ENCODE results near the gene TRAPPC12. TPM values are rescaled to one million over a fixed set of nuclear protein-coding genes. Genes with fewer than 3 reads are reported as not detected.

TRAPPC12 gene
- total RNA-seq, 1 experiment from 2014 or later, result 86.0 TPM

DNA sequence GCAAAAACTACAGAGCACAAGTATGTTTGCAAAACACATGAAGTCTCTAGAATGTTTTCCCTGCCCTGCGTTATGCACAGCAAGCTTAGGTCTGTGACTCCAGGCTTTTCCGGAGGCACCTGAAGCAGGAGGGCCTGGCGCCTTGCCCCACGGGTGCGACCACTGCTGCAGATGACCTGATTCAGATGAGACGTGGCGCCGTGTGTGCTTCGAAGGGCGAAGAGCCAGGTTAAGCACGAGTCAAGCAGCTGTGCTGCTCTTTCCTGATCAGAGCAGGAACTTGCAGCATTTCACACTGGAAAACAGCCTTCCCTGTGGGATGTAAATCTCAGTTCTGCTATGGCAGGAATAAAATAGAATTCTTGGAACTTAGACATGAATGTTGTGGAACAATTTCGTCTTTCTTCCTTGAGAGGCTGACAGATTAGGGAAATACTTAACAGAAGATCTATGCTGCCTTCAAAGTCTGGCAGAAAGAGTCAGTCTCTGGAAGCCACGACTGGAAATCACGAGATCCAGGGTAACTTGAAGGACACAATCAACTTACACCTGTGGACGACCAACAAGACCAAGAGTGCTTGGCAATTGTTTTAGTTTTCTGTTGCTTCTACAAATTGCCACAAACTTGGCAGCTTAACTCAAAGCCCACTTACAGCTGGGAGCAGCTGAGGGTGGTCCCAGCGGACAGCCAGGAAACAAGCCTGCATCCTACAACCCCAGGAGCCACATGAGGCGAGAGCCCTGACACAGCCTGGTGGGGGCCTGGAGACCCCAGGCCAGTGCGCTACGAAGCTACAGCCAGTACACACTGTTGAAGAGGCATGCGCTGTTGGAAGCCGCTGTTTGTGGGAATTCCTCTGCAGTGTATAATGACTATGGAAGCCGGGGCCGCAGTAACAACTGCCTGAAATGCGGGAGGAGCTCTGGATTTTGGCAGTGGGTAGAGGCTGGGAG is 44.8 kb upstream of the TRAPPC12 start:
- H3K27ac ChIP-seq (ENCODE audit: insufficient read length, low read depth, low read length), result no peak overlapping the region
- H3K9me3 Mint-ChIP-seq, result peaks cover 8 to 9% of the 10 kb centered on the region in 2 experiments; a peak in 3 of 5 replicates
- no peak overlapping the region for H3K23ac ChIP-seq (ENCODE audit: insufficient read length, low read depth, low read length)
- TF ChIP-seq, protein P1, sequence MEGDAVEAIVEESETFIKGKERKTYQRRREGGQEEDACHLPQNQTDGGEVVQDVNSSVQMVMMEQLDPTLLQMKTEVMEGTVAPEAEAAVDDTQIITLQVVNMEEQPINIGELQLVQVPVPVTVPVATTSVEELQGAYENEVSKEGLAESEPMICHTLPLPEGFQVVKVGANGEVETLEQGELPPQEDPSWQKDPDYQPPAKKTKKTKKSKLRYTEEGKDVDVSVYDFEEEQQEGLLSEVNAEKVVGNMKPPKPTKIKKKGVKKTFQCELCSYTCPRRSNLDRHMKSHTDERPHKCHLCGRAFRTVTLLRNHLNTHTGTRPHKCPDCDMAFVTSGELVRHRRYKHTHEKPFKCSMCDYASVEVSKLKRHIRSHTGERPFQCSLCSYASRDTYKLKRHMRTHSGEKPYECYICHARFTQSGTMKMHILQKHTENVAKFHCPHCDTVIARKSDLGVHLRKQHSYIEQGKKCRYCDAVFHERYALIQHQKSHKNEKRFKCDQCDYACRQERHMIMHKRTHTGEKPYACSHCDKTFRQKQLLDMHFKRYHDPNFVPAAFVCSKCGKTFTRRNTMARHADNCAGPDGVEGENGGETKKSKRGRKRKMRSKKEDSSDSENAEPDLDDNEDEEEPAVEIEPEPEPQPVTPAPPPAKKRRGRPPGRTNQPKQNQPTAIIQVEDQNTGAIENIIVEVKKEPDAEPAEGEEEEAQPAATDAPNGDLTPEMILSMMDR (conservative IDR thresholded peaks at IDR 0.05), result no peak
- H3K4ac ChIP-seq (ENCODE audit: low read depth, low read length), result no peak overlapping the region
- H3K56ac ChIP-seq (ENCODE audit: insufficient read length, low read depth, low read length), result no peak overlapping the region
- H2BK120ac ChIP-seq (ENCODE audit: low read depth, low read length, poor library complexity, severe bottlenecking), result no peak overlapping the region
- no peak overlapping the region for H2AFZ ChIP-seq (ENCODE audit: low read length)
- H3K4me2 ChIP-seq (ENCODE audit: insufficient read depth, insufficient read length, low read length), result no peak overlapping the region
- no peak overlapping the region for H2BK5ac ChIP-seq (ENCODE audit: insufficient read length, low read length)
- no peak overlapping the region for H4K5ac ChIP-seq (ENCODE audit: insufficient read length, low read depth, low read length)
- no CpG with 5 or more reads among the region's 24 CpGs for WGBS (ENCODE audit: extremely low coverage, insufficient read length, low lambda C conversion rate)
- no peak overlapping the region for H3K14ac ChIP-seq (ENCODE audit: insufficient read depth, low read length)
- no peaks in the 10 kb centered on the region for H3K27me3 ChIP-seq (ENCODE audit: insufficient read depth, low read length)
- H4K91ac ChIP-seq (ENCODE audit: insufficient read length, low read depth, low read length), result no peak overlapping the region
- no peak overlapping the region for H2BK20ac ChIP-seq (ENCODE audit: low read depth, low read length, poor library complexity, severe bottlenecking)
- no peaks in the 10 kb centered on the region for H3K4me1 ChIP-seq (ENCODE audit: insufficient read depth, low read length)
- H3K18ac ChIP-seq (ENCODE audit: insufficient read length, low read depth, low read length), result no peak overlapping the region
- H4K8ac ChIP-seq (replicated peaks; ENCODE audit: insufficient read length, low read depth, low read length), result no peak overlapping the region
- H3K79me2 ChIP-seq (ENCODE audit: insufficient read depth, low read length), result no peaks in the 10 kb centered on the region
- no peaks in the 10 kb centered on the region for H3K9me3 ChIP-seq (ENCODE audit: control insufficient read depth, low read depth, low read length)
- H2BK12ac ChIP-seq (ENCODE audit: insufficient read length, low read depth, low read length), result no peak overlapping the region
- no peak for DNase-seq
- H3K4me1 Mint-ChIP-seq, result no peaks in the 10 kb centered on the region
- no peaks in the 10 kb centered on the region for H3K79me1 ChIP-seq (ENCODE audit: insufficient read depth, low read depth, low read length, poor library complexity, severe bottlenecking)
- H3T11ph ChIP-seq (ENCODE audit: low read length), result no peak overlapping the region
- H3K4me3 Mint-ChIP-seq, result no peak overlapping the region
- H2AK5ac ChIP-seq (ENCODE audit: insufficient read length, low read length), result no peak overlapping the region
- no peak overlapping the region for H3K9ac ChIP-seq (ENCODE audit: extremely low read depth, insufficient read length, low read length)
- peaks cover 42 to 65% (median 48%) of the 10 kb centered on the region in 3 experiments for H3K36me3 Mint-ChIP-seq (ENCODE audit: insufficient read depth in 1 of 3, low read depth in 3 of 3)
- no peaks in the 10 kb centered on the region for H3K23me2 ChIP-seq (ENCODE audit: insufficient read length, low read depth, low read length, poor library complexity, severe bottlenecking)
- no peaks in the 10 kb centered on the region for H3K27me3 Mint-ChIP-seq (ENCODE audit: low read depth)
- H4K20me1 ChIP-seq (ENCODE audit: control insufficient read depth, insufficient read depth, insufficient read length), result no peaks in the 10 kb centered on the region
- peak overlapping the region in 1 of 3 experiments; percentile 31; a peak in 2 of 7 replicates for H3K27ac Mint-ChIP-seq
- H2BK15ac ChIP-seq (ENCODE audit: low read depth, low read length), result no peak overlapping the region

Measured in H9 (cell line).